Measurements from ENCODE around the gene GRIK1. TPM values are rescaled to one million over a fixed set of nuclear protein-coding genes. Genes with fewer than 3 reads are reported as not detected.
A peak's percentile ranks its signal among the peaks of the same experiment; 100 is the strongest.

Gene GRIK1
- total RNA-seq, 1 experiment from 2014 or later, result not detected

DNA sequence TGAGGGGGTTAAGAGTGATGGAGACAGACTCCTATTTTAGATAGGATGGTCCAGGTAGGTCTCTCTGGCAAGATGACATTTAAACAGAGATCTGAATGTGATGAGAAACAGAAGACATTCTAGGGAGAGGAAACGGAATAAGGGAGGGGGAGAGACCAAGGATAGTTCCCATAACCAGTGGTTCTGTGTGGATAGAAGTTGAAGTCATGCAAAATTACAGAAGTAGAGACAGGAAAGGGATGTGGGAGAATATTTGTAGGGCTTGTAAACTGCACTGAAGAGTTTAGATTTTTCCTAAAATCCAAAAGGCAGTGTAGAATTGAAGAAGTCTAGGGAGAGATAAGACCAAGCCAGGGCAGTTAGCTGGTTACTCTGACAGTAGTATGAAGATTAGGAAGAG lies 200.6 kb downstream of the GRIK1 start:
- in situ Hi-C loops (cut with HindIII; ENCODE audit: low sequenced_read_pairs), result no loop called here

DNA sequence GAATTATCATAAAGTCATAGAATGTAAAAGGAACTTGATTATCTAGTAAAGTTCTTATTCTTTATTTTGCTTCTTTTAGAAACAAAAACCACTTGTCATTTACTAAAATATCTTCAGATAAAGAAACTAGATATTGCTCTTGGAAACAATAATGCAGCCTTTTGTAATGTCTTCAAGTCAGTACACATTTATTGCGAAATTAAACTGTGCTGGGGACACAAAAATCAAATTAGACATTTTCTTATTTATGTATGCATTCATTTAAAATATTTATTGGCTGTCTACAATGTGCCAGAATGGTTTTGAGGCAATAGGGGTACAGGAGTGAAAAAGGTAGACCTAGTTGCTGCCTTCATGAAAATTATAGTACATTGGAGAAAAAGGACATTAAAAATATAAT lies 201.1 kb downstream of the GRIK1 start:
- no peak for DNase-seq (ENCODE audit: low spot score)
- in situ Hi-C loops (cut with HindIII; ENCODE audit: low sequenced_read_pairs), result no loop called here

More for the DNA sequence above, 200.6 kb downstream of the GRIK1 start:
- DNase-seq (ENCODE audit: low spot score), result no peak

DNA sequence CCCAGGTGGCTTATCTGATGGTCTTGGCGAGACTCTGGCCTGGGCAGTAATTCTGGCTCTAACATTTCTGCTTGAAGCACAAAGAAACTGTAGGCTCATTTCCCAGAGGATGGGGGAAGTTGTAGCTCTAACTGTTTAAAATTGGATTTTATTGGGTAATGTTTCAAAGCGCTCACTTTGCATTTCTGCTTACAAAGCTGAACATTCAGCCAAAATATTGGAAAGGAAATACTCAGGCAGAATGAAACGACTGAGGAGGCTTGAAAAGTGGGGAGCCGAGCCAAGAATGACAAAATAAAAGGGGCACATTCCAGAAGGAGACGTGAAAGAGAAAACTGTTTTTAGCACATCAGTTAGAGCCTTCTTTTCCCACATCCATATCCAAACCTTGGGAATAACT lies 202.6 kb downstream of the GRIK1 start:
- in situ Hi-C loops (cut with HindIII; ENCODE audit: low sequenced_read_pairs), result no loop called here

DNA sequence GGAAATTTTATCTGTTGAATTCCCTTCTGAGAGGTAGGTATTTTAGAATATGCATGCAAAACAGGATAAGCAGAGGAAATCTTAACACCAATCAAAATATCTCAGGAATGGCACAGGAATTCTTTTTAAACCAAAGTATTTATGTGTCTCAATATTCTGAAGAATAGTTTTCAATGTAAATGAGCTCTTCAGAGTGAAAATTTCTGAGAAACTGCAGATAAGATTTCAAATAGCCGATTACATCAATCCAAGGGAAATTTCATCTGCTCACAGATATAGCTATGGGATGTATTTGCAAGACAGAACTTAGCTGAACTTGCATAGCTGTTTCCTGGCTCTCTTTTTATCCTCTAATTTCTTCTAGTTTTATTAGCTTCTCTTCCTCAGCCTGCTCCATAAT lies 209.5 kb downstream of the GRIK1 start:
- DNase-seq (ENCODE audit: low spot score), result no peak
- in situ Hi-C loops (cut with HindIII; ENCODE audit: low sequenced_read_pairs), result no loop called here

More for the DNA sequence above, 202.6 kb downstream of the GRIK1 start:
- peak; percentile 42 for DNase-seq (ENCODE audit: low spot score)

DNA sequence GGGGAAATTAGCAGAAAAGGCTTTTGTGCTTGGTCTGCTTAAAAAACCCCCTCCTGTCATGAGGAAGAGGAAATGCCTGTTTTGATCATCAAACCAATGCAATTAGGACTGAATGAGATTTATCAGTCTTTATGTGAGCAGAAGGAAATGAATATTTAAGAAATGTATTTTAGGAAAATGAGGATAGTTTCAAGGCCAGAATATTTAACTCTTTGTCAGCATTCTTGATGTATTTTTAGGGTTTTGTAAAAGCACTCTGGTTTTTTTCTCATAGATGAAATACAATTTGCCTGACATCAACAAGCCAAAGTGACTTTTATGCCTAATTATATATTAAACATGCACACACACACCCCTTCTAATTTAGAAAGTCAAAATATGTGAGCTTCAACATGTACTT lies 213.8 kb downstream of the GRIK1 start:
- in situ Hi-C loops (cut with HindIII; ENCODE audit: low sequenced_read_pairs), result no loop called here
- DNase-seq (ENCODE audit: low spot score), result no peak

DNA sequence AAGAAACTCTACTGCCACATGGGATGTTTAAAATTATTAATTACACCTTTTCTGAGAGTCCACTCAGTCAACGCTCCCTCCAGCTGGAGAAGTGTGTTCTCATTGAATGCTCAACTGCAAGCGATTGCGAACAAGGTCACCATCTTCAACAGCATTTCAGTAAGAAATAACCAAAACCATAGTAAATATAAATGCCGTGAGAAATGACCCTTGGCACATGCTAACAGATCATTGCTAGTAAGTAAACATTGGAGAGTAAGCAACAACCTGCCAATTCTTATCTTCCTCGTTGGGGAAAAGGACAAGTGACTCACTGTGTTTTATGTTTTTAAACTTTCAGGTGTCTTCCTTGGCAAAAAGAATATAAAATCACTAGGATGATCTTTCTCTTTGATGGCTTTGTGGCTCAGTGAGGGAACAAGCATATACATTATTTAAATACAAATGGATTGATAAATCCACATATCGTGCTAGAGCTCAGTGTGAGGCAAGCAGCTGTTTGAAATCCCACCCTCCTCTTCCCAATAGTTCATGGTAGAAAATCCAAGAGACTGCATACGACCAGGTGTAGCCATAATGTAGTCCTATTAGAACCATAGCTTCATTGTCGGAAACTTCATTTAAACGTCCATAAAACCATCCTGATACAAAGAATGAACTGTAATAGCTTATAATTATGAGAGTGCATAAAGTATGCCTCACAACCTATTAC lies 214.6 kb downstream of the GRIK1 start:
- in situ Hi-C loops (cut with HindIII; ENCODE audit: low sequenced_read_pairs), result no loop called here
- no peak for DNase-seq (ENCODE audit: low spot score)

DNA sequence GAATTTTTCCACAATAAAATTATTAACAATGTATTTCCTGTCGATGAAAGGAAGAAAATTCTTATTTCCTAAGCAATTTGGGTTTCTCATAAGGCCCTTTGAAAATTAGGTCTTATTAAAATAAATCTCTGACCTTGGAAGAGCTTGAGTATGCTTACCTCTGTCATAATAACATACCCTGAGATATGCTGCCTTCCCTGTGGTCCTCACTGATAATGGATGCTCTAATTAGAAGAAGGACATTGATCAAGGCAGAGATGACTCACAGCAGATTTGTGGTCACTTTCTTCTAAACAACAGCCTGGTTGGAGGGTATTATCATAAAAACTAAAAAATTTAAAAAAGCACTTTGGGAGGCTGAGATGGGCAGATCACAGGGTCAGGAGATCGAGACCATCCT lies 217.8 kb downstream of the GRIK1 start:
- in situ Hi-C loops (cut with HindIII; ENCODE audit: low sequenced_read_pairs), result no loop called here
- no peak for DNase-seq (ENCODE audit: low spot score)

DNA sequence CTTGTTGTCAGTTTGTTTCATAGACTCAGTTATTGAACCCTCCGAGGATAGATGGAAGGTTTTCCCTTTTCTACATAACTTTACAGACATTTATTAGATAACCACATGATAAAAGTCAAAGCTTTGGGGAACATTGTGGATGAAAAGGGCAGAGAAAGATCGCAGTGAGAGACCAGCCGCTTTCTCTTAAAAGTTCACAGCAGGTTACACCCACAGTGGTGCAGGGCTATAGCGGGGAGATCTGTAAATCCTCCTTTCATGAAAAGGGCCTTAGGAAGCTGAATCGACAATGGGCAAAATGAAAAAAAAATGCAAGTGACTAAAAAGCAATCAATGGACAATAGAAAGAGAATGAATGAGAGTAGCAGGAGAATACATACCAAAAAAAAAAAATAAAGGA lies 218.6 kb downstream of the GRIK1 start:
- in situ Hi-C loops (cut with HindIII; ENCODE audit: low sequenced_read_pairs), result no loop called here
- DNase-seq (ENCODE audit: low spot score), result no peak

DNA sequence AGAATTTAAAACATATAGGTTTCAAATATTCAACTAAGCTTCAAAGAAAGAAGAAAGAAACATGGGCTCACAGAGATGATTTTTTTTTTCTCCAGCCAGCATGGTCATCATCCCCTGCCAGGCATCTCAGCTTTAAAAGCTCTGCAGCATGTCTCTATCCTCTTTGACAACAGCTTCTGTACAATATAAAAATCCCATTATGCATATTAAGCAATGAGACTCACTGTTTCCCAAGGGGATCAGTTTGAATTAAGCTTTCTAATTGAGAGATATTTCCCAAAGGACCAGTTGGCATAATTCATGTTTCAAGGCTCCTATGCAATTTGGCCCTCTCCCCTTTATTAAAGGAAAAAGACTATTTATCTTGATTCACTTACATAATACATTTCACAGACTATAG lies 220.3 kb downstream of the GRIK1 start:
- in situ Hi-C loops (cut with HindIII; ENCODE audit: low sequenced_read_pairs), result no loop called here

DNA sequence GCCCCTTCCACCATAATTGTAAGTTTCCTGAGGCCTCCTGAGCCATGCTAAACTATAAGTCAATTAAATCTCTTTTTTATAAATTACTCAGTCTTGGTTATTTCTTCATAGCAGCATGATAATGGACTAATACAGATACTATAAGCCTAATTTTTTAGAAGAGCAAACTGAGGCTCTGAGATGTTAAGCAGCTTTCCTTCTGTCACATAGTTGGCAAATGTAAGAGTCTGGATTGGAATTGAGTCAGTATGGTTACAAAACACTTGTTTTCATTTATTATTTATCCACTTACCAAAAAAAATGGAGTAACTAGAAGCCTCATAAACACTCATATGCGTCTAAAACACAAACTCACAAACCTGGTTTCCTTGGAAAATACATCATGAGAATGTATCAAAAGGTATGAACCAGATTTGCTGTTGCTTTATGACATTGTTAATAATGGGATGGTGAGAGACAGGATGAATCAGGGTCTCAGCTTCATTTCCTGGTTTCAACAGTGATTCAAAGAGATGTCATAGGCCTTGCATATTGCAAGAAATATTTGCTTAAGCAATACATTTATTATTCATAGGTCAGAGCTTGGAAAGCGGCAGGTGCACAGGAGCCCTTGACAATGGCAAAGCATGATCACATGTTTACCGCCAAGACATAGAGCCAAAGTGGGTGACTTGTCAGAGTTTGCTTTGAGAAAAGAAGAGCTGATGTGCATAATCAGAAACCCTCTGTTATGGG lies 221.5 kb downstream of the GRIK1 start:
- in situ Hi-C loops (cut with HindIII; ENCODE audit: low sequenced_read_pairs), result no loop called here
- no peak for DNase-seq (ENCODE audit: low spot score)

More for the DNA sequence above, 220.3 kb downstream of the GRIK1 start:
- no peak for DNase-seq (ENCODE audit: low spot score)

DNA sequence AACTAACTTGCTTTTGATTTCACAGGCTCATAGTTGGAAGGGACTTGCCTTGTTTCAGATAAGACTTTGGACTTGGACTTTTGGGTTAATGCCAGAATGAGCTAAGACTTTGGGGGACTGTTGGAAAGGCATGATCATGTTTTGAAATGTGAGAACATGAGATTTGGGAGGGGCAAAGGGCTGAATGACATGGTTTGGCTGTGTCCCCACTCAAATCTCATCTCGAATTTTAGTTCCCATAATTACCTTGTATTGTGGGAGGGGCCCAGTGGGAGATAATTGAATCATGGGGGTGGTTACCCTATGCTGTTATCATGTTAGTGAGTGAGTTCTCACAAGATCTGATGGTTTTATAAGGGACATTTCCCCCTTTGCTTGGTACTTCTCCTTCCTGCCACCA lies 222.1 kb downstream of the GRIK1 start:
- no peak for DNase-seq (ENCODE audit: low spot score)
- in situ Hi-C loops (cut with HindIII; ENCODE audit: low sequenced_read_pairs), result no loop called here

DNA sequence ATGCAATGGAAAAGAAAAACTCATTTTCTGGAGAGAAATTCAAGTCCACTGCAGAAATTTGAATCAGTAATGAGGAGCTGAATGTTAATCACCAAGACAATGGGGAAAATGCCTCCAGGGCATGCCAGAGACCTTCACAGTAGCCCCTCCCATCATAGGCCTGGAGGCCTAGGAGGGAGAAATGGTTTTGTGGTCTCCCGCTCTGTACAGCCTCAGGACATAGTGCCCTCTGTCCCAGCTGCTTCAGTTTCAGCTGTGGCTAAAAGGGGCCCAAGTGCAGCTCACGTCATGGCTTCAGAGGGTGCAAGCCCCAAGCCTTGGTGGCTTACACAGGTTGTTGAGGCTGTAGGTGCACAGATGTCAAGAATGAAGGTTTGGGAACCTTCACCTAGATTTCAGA lies 223.0 kb downstream of the GRIK1 start:
- in situ Hi-C loops (cut with HindIII; ENCODE audit: low sequenced_read_pairs), result no loop called here
- no peak for DNase-seq (ENCODE audit: low spot score)

DNA sequence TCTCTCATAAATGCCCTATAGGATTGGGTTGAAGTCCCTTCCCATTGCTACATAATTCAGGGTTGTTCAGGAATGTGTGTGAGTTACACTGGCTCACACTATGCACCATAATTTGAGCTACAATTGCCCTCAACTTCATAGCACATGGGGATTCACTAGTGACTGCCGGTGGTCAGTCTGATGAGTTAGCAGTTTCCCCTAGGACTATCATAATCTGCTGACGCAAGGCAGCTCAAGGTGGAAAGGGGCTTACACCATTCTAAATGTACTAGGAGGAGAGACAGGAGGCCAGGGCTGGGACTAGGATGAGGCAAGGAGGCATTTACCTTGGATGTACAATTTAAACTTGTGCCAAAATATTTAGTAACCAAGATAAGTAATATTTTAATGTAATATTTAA lies 224.7 kb downstream of the GRIK1 start:
- in situ Hi-C loops (cut with HindIII; ENCODE audit: low sequenced_read_pairs), result no loop called here
- no peak for DNase-seq (ENCODE audit: low spot score)

DNA sequence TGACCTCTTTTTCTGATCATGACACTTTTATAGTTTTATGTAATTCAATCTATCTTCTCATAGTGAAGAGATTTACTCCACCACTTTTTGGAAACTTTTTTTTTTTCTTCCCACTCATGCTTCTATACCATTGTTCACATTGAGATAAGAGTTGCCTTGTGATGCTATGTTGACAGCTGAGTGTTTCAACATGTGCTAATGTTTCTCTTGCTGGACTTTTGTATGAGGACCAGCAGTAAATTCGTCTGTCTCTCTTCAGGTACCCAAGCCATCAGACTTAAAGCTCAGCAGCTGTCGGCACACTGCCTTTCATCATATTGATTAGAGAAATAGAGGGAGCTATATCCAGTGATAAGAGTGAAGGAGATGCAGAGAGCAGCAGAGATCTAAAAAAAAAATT lies 227.0 kb downstream of the GRIK1 start:
- DNase-seq (ENCODE audit: low spot score), result no peak
- in situ Hi-C loops (cut with HindIII; ENCODE audit: low sequenced_read_pairs), result no loop called here

DNA sequence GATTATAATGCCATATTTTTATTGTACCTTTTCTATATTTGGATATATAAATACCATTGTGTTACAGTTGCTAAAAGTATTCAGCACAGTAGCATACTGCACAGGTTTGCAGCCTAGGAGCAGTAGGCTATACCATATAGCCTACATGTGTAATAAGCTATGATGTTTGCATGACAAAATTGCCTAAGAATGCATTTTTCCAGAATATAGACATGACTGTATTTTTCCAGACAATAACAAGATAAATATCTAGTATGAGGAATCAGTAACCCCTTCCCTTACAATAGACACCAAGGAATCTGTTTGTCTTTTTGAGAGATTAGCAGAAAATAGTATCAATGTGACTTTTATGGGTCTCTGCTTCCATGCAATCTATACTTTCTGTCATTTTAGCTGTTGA lies 228.6 kb downstream of the GRIK1 start:
- in situ Hi-C loops (cut with HindIII; ENCODE audit: low sequenced_read_pairs), result no loop called here
- DNase-seq (ENCODE audit: low spot score), result no peak

DNA sequence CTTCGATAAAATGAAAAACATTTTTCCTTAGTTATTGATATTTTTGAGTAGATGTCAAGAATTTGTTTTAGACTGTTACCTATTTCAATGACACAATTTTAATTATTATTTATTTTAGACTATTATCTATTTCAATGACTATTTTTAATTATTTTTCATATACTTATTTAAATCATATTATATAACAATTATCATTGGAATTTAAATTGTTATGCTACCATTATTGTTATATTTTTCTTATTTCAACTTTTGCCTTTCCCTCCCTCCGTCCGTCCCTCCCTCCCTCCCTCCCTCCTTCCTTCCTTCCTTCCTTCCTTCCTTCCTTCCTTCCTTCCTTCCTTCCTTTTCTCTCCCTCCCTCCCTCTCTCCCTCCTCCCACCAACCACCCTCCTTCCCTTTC lies 229.3 kb downstream of the GRIK1 start:
- DNase-seq (ENCODE audit: low spot score), result no peak
- in situ Hi-C loops (cut with HindIII; ENCODE audit: low sequenced_read_pairs), result no loop called here

DNA sequence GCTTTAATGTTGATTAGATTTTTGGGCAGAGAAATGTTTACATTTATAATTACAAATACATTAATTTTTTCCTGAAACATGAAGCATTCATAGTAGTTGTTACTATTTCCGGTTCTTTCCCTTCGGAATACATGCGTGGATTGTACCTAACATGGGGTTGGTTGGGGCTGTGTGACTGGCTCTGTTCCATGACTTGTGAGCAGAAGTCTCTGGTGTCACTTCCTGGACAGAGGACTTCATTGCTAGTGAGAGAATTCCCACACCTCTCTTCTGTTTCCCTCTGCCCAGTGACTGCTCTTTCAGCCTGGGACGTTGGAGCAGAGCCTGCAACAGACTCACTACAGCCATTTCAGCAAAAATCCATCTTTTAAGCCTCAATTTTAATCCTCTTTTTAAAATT lies 231.4 kb downstream of the GRIK1 start:
- no peak for DNase-seq (ENCODE audit: low spot score)
- in situ Hi-C loops (cut with HindIII; ENCODE audit: low sequenced_read_pairs), result no loop called here

DNA sequence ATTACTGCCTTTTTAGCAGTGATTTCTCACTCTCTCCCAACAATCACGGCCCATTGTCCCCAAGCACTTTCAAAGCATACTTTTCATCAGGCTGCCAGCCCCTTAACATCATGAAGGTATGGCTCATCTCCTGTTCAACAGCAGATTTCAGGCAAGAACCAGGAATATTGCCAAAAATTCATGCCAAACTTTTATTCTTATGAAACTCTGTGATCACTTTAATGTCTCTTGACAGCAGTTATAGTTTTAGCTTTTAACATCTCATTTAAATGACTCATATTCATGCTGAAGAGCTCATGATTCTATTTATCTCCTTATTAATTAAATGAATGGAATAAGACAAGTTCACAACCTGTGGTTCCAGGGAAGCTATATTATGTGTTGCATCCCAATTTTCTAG lies 235.1 kb downstream of the GRIK1 start:
- no peak for DNase-seq (ENCODE audit: low spot score)
- in situ Hi-C loops (cut with HindIII; ENCODE audit: low sequenced_read_pairs), result no loop called here

DNA sequence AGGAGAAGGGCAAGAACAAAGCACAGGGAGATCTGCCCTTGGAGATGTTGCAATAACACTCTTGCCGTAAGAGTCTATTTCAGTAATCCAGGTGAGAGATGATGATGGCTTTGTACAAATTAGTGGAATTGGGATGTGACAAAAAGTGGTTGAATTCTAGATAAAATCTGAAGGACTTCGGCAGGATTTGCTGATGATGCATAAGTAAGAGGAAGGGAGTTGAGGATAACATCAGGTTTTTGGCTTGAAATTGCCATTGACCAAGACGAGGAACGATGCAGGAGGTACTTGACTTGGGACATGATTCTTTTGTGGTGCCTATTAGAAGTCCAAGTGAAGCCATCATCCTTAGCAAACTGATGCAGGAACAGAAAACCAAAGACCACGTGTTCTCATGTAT lies 238.1 kb downstream of the GRIK1 start:
- DNase-seq (ENCODE audit: low spot score), result no peak
- in situ Hi-C loops (cut with HindIII; ENCODE audit: low sequenced_read_pairs), result no loop called here

DNA sequence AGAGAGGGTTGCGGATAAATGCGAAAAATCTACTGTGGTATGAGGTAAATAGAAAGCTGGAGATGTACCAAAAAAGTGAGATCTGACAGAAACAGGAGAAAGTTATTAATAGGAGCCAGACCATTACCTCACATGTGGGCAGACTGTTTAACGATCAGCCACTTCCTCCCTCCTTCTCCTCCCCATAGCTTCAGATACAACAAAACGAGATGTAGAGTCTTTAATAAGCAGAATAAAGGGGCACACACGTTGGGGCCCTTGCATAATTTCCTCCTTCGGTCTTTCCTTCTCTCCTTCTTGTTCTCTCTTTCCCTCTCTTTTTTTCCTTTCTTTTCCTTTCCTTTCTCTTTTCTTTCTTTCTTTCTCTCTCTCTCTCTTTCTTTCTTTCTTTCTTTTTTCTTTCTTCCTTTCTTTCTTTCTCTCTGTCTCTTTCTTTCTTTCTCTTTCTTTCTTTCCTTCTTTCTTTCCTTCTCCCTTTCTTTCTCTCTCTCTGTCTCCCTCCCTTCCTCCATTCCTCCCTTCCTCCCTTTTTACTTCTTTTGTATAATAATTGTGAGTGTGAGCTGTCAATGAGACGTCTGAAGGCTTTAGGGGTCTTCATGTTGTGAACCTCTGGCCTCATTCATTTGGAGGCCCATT lies 242.1 kb downstream of the GRIK1 start:
- DNase-seq (ENCODE audit: low spot score), result no peak
- in situ Hi-C loops (cut with HindIII; ENCODE audit: low sequenced_read_pairs), result no loop called here

DNA sequence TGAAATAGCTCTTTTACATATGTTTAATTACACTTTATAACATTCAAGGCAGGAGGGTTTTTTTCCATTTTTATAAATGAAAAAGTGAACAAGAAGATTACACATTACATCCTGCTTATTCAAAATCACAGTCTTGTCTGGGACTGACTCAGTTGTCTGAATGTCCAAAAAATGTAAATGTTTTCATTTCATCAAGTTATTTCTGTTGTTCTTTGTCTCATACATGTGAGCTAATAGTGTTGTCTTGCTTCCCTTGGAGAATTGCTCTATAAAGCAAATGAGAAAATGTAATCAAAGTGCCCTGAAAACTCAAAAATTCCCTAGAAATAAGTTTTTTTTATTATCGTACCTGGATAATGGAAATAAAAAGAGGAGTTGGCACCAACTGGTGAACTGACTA lies 242.9 kb downstream of the GRIK1 start:
- in situ Hi-C loops (cut with HindIII; ENCODE audit: low sequenced_read_pairs), result no loop called here
- DNase-seq (ENCODE audit: low spot score), result no peak
